IMR-90 (cell line): Measurements from ENCODE around the gene RNASE4. TPM values are rescaled to one million over a fixed set of nuclear protein-coding genes. Genes with fewer than 3 reads are reported as not detected.

Experiments
- ATAC-seq: fragments of 200-7000 bp; cut with Tn5 transposase; 2 replicates; pipeline ENCODE4 v1.9.1; 2020; ENCODE audit warnings: low read depth, mild to moderate bottlenecking, moderate library complexity
- BruUV-seq: library from RNA; stranded (reverse); fragments of 400-500 nt; replicated peaks from 2 replicates; lab custom pipeline; 2021; lab: Mats Ljungman, UMichigan
- CTCF ChIA-PET: fragments of 300-600 bp; formaldehyde crosslinking; extraction: SDS; loops from one replicate; lab custom pipeline; 2021; ENCODE audit warnings: antibody characterized with exemption; lab: Yijun Ruan, JAX
- POLR2A ChIA-PET: fragments of 300-600 bp; sonication (Branson Sonifier 250); formaldehyde crosslinking; loops from one replicate; lab custom pipeline; 2022; ENCODE audit warnings: antibody characterized with exemption; ENCODE audit not compliant: unreplicated experiment; lab: Charles Lee
- DNase-seq: peaks from one replicate; pipeline ENCODE4 v3.0.0; 2013
- H2AFZ ChIP-seq: replicated peaks from 2 replicates; pipeline ENCODE3; 2013; ENCODE audit warnings: low read length, mild to moderate bottlenecking; ENCODE audit not compliant: poor library complexity
- H2AK5ac ChIP-seq: 2 replicates; pipeline ENCODE4 v1.6.1; 2013; ENCODE audit warnings: low read depth, low read length, inconsistent platforms
- H2AK9ac ChIP-seq: replicated peaks from 2 replicates; pipeline ENCODE3; 2013; ENCODE audit warnings: mild to moderate bottlenecking, low read depth, low read length, moderate library complexity; ENCODE audit not compliant: poor library complexity
- H2BK120ac ChIP-seq: 2 replicates; pipeline ENCODE4 v1.6.1; 2013; ENCODE audit warnings: low read depth, low read length, inconsistent platforms
- H2BK15ac ChIP-seq: 3 replicates; pipeline ENCODE4 v1.6.1; 2013; ENCODE audit warnings: low read depth, low read length, inconsistent platforms
- H2BK20ac ChIP-seq: 2 replicates; pipeline ENCODE4 v1.6.1; 2013; ENCODE audit warnings: low read depth, mild to moderate bottlenecking, inconsistent platforms, low read length, moderate library complexity
- H2BK5ac ChIP-seq: 2 replicates; pipeline ENCODE4 v1.6.1; 2013; ENCODE audit warnings: mild to moderate bottlenecking, low read depth, low read length, inconsistent platforms; ENCODE audit not compliant: poor library complexity, severe bottlenecking
- H3K14ac ChIP-seq: replicated peaks from 2 replicates; pipeline ENCODE4 v1.6.1; 2013; ENCODE audit warnings: low read depth, low read length, inconsistent platforms
- H3K18ac ChIP-seq: 2 replicates; pipeline ENCODE4 v1.6.1; 2013; ENCODE audit warnings: low read depth, low read length, control low read depth
- H3K23ac ChIP-seq: 2 replicates; pipeline ENCODE4 v1.6.1; 2013; ENCODE audit warnings: low read depth, low read length, inconsistent platforms
- H3K27ac ChIP-seq: 2 replicates; pipeline ENCODE4 v1.5.1; 2013; ENCODE audit warnings: mild to moderate bottlenecking, control low read depth, low read length; ENCODE audit not compliant: insufficient read depth
- H3K27me3 ChIP-seq: 2 replicates; pipeline ENCODE4 v1.6.1; 2013; ENCODE audit warnings: low read length; ENCODE audit not compliant: control insufficient read depth, insufficient read depth
- H3K36me3 ChIP-seq: 2 replicates; pipeline ENCODE4 v1.6.1; 2013; ENCODE audit warnings: low read length, mixed read lengths; ENCODE audit not compliant: control insufficient read depth, insufficient read depth
- H3K4ac ChIP-seq: 2 replicates; pipeline ENCODE4 v1.6.1; 2013; ENCODE audit warnings: low read depth, low read length, inconsistent platforms
- H3K4me1 ChIP-seq: 2 replicates; pipeline ENCODE4 v1.6.1; 2013; ENCODE audit warnings: low read length, mixed read lengths; ENCODE audit not compliant: control insufficient read depth, insufficient read depth
- H3K4me2 ChIP-seq: 2 replicates; pipeline ENCODE4 v1.6.1; 2013; ENCODE audit warnings: low read depth, mild to moderate bottlenecking, control low read depth, low read length, moderate library complexity
- H3K4me3 ChIP-seq: 2 replicates; pipeline ENCODE4 v1.5.1; 2013; ENCODE audit warnings: low read depth, mild to moderate bottlenecking, control low read depth, low read length, moderate library complexity; ENCODE audit not compliant: insufficient read depth
- H3K56ac ChIP-seq: 2 replicates; pipeline ENCODE4 v1.6.1; 2013; ENCODE audit warnings: low read length, inconsistent platforms; ENCODE audit not compliant: insufficient read depth; ENCODE audit errors: extremely low read depth
- H3K79me1 ChIP-seq, 2 experiments: 2 replicates each; pipeline ENCODE4 v1.6.1; 2013; ENCODE audit warnings: low read length in 2 of 2, inconsistent platforms in 1 of 2, low read depth in 1 of 2
- H3K9ac ChIP-seq: 2 replicates; pipeline ENCODE4 v1.6.1; 2013; ENCODE audit warnings: low read depth, low read length, control low read depth
- H3K9me1 ChIP-seq: 2 replicates; pipeline ENCODE4 v1.6.1; 2013; ENCODE audit warnings: low read length, inconsistent platforms; ENCODE audit not compliant: insufficient read depth
- H3K9me3 ChIP-seq: 2 replicates; pipeline ENCODE4 v1.6.1; 2013; ENCODE audit warnings: low read length; ENCODE audit not compliant: control insufficient read depth, insufficient read depth
- H4K20me1 ChIP-seq: 2 replicates; pipeline ENCODE4 v1.6.1; 2013; ENCODE audit warnings: low read length, inconsistent platforms; ENCODE audit not compliant: insufficient read depth
- H4K5ac ChIP-seq: 2 replicates; pipeline ENCODE4 v1.6.1; 2013; ENCODE audit warnings: mild to moderate bottlenecking, low read depth, low read length, control low read depth
- H4K8ac ChIP-seq, 2 experiments: 2 replicates each; pipeline ENCODE4 v1.6.1; 2013; ENCODE audit warnings: low read depth in 2 of 2, low read length in 2 of 2, control low read depth in 1 of 2, inconsistent platforms in 1 of 2
- H4K91ac ChIP-seq: 2 replicates; pipeline ENCODE4 v1.6.1; 2013; ENCODE audit warnings: low read depth, low read length, inconsistent platforms; ENCODE audit not compliant: insufficient read depth
- CEBPB ChIP-seq: IDR thresholded peaks from 2 replicates; pipeline ENCODE4 v1.6.1; 2012; ENCODE audit warnings: low read depth, low read length, improper control_type of control experiment
- CHD1 ChIP-seq: IDR thresholded peaks from 2 replicates; pipeline ENCODE4 v1.6.1; 2012; ENCODE audit warnings: low read depth, low read length, improper control_type of control experiment
- ELK1 ChIP-seq: fragments of 150-350 bp; IDR thresholded peaks from 2 replicates; pipeline ENCODE4 v1.6.1; 2016; ENCODE audit warnings: low read depth, mild to moderate bottlenecking, low read length, moderate library complexity, borderline replicate concordance
- MAFK ChIP-seq: IDR thresholded peaks from 2 replicates; pipeline ENCODE4 v1.6.1; 2012; ENCODE audit warnings: low read depth, low read length, improper control_type of control experiment
- MXI1 ChIP-seq: IDR thresholded peaks from 2 replicates; pipeline ENCODE4 v1.6.1; 2012; ENCODE audit warnings: low read depth, mild to moderate bottlenecking, low read length, moderate library complexity, borderline replicate concordance
- RAD21 ChIP-seq: IDR thresholded peaks from 2 replicates; pipeline ENCODE4 v1.6.1; 2012; ENCODE audit warnings: low read length, improper control_type of control experiment
- RCOR1 ChIP-seq: IDR thresholded peaks from 2 replicates; pipeline ENCODE4 v1.6.1; 2012; ENCODE audit warnings: mild to moderate bottlenecking, low read length, improper control_type of control experiment; ENCODE audit not compliant: insufficient replicate concordance
- RFX5 ChIP-seq: IDR thresholded peaks from 2 replicates; pipeline ENCODE4 v1.8.0; 2012; ENCODE audit warnings: low read depth, mild to moderate bottlenecking, low read length, moderate library complexity
- SMC3 ChIP-seq: fragments of 150-350 bp; IDR thresholded peaks from 2 replicates; pipeline ENCODE4 v1.6.1; 2016; ENCODE audit warnings: low read depth, mild to moderate bottlenecking, antibody characterized with exemption, low read length, moderate library complexity
- WGBS, 2 experiments: methylation state at CpG; one replicate each; pipeline versions ENCODE4 v1.1.5 to v1.1.7; 2013; ENCODE audit warnings: missing lambda C conversion rate in 2 of 2; ENCODE audit not compliant: insufficient read length in 1 of 2; ENCODE audit errors: extremely low coverage in 2 of 2; 5-methylcytosine and 5-hydroxymethylcytosine counted together
- dilution Hi-C: fragments of 300-500 bp; cut with HindIII; formaldehyde crosslinking; loops from one replicate; pipeline ENCODE4 v1.14.3; 2018; ENCODE audit warnings: low sequenced_read_pairs; ENCODE audit not compliant: unreplicated experiment
- in situ Hi-C: fragments of 300-500 bp; cut with MboI; formaldehyde crosslinking; loops from 3 replicates; pipeline ENCODE4 v1.14.3; 2019; ENCODE audit warnings: low sequenced_read_pairs, inconsistent platforms, mixed read lengths
- intact Hi-C: fragments of 100-400 bp; cut with micrococcal nuclease; formaldehyde crosslinking; loops from 2 replicates; pipeline ENCODE4 v1.10.0; 2022
- polyA plus RNA-seq, 3 experiments: library from polyadenylated mRNA; depleted of rRNA; stranded (reverse); fragments of >200 nt; gene quantifications; 2 replicates each; pipeline ENCODE4 v1.2.3, GENCODE V29; 2012; ENCODE audit warnings: low replicate concordance in 1 of 3
- total RNA-seq: library from RNA; depleted of rRNA; stranded (reverse); fragments of >200 nt; gene quantifications from 2 replicates; pipeline ENCODE4 v1.2.3, GENCODE V29; 2012

Gene RNASE4
- total and polyA plus RNA-seq, 2 of the 4 experiments (the other 2 are of a cell fraction), result 10.4 to 11.6 TPM

GRCh38 chr14:20746566-20746965 is 62.2 kb downstream of the RNASE4 start:
- no peaks in the 10 kb centered on the region for H3K4me1 ChIP-seq
- no peak overlapping the region for H3K27ac ChIP-seq
- no peaks in the 10 kb centered on the region for H3K27me3 ChIP-seq
- dilution Hi-C loops (no loop called here), in situ Hi-C loops (no loop called here), intact Hi-C loops (no loop called here)
- H2AK5ac ChIP-seq, result no peak overlapping the region
- no peak overlapping the region for H4K91ac ChIP-seq
- no peak overlapping the region for H3K4me2 ChIP-seq
- no peaks in the 10 kb centered on the region for H4K20me1 ChIP-seq
- H4K5ac ChIP-seq, result no peak overlapping the region
- H3K9me3 ChIP-seq, result no peaks in the 10 kb centered on the region; the same call in 1 of the 2 replicates
- H3K9ac ChIP-seq, result no peak overlapping the region
- H2BK5ac ChIP-seq, result no peak overlapping the region
- no peak overlapping the region for H4K8ac ChIP-seq
- TF ChIP-seq CEBPB, result no peak
- no peak for TF ChIP-seq RAD21
- TF ChIP-seq ELK1, result no peak
- no peak for TF ChIP-seq RFX5
- TF ChIP-seq MAFK, result no peak
- TF ChIP-seq SMC3, result no peak
- no peak for TF ChIP-seq MXI1
- no peak for TF ChIP-seq RCOR1
- TF ChIP-seq CHD1, result no peak
- no peak overlapping the region for H3K4ac ChIP-seq
- H3K23ac ChIP-seq, result no peak overlapping the region
- ATAC-seq (no peak), DNase-seq (no peak)
- H3K79me1 ChIP-seq, result no peaks in the 10 kb centered on the region
- no CpG with 5 or more reads among the region's 3 CpGs for WGBS, 2 experiments
- no peak overlapping the region for H2AK9ac ChIP-seq
- ChIA-PET POLR2A (no interaction called here), CTCF (interaction anchor here (0.9 kb wide), 1 partner anchor 9 kb away, joined by 3 read pairs; no protein-coding TSS in a partner anchor)
- BruUV-seq, result no TSS peak
- H3K56ac ChIP-seq, result no peak overlapping the region
- no peak overlapping the region for H2BK20ac ChIP-seq
- H3K36me3 ChIP-seq, result no peaks in the 10 kb centered on the region
- no peaks in the 10 kb centered on the region for H3K9me1 ChIP-seq
- no peak overlapping the region for H3K18ac ChIP-seq
- no peak overlapping the region for H2BK15ac ChIP-seq
- H2BK120ac ChIP-seq, result no peak overlapping the region
- H2AFZ ChIP-seq, result no peak overlapping the region
- no peak overlapping the region for H3K14ac ChIP-seq
- no peak overlapping the region for H3K4me3 ChIP-seq
